Panc1 (cell line): ENCODE measurements around the gene VAMP5. TPM values are rescaled to one million over a fixed set of nuclear protein-coding genes. Genes with fewer than 3 reads are reported as not detected.

Experiments used
- ATAC-seq: fragments of 200-7000 bp; cut with Tn5 transposase; 2 replicates; pipeline ENCODE4 v1.9.1; 2020; ENCODE audit warnings: mild to moderate bottlenecking, moderate library complexity
- BruUV-seq: library from RNA; stranded (reverse); fragments of 400-500 nt; replicated peaks from 2 replicates; lab custom pipeline; 2021; lab: Mats Ljungman, UMichigan
- CTCF ChIA-PET: fragments of 300-600 bp; sonication (Branson Sonifier 250); formaldehyde crosslinking; loops from one replicate; lab custom pipeline; 2022; ENCODE audit warnings: antibody characterized with exemption; lab: Charles Lee
- POLR2A ChIA-PET: fragments of 300-600 bp; sonication (Branson Sonifier 250); formaldehyde crosslinking; loops from one replicate; lab custom pipeline; 2022; ENCODE audit warnings: antibody characterized with exemption; lab: Charles Lee
- DNase-seq: peaks from one replicate; pipeline ENCODE4 v3.0.0-alpha.2; 2010; ENCODE audit warnings: low read depth, low spot score
- H3K27ac ChIP-seq: 2 replicates; pipeline ENCODE4 v1.5.1; 2011; ENCODE audit warnings: mild to moderate bottlenecking, low read length, inconsistent platforms
- H3K27me3 ChIP-seq: fragments of 200-500 bp; sonication (Bioruptor generic); 2 replicates; pipeline ENCODE4 v1.6.0; 2014; ENCODE audit warnings: low read length, inconsistent platforms; ENCODE audit not compliant: control insufficient read depth, insufficient read depth
- H3K36me3 ChIP-seq: fragments of 200-500 bp; sonication (Bioruptor generic); 2 replicates; pipeline ENCODE4 v1.5.1; 2014; ENCODE audit warnings: inconsistent platforms, mild to moderate bottlenecking, low read length, moderate library complexity; ENCODE audit not compliant: control insufficient read depth, insufficient read depth
- H3K4me1 ChIP-seq: 2 replicates; pipeline ENCODE4 v1.5.1; 2011; ENCODE audit warnings: inconsistent platforms, mild to moderate bottlenecking, low read length, moderate library complexity; ENCODE audit not compliant: control insufficient read depth, insufficient read depth
- H3K4me3 ChIP-seq, 2 experiments: 2 replicates each; pipeline ENCODE4 v1.5.1; 2011 to 2012; ENCODE audit warnings: low read depth in 2 of 2, low read length in 2 of 2, mild to moderate bottlenecking in 2 of 2, inconsistent platforms in 1 of 2, moderate library complexity in 1 of 2
- H3K9me3 ChIP-seq: fragments of 200-500 bp; sonication (Bioruptor generic); 2 replicates; pipeline ENCODE4 v1.5.1; 2014; ENCODE audit warnings: low read depth, mild to moderate bottlenecking, inconsistent platforms, low read length, moderate library complexity; ENCODE audit not compliant: control insufficient read depth, insufficient read depth
- CTCF ChIP-seq: fragments of 450-650 bp; IDR thresholded peaks from 2 replicates; pipeline ENCODE4 v1.5.1; 2017; ENCODE audit warnings: mild to moderate bottlenecking
- POLR2AphosphoS5 ChIP-seq: IDR thresholded peaks from 2 replicates; pipeline ENCODE4 v1.6.1; 2012; ENCODE audit warnings: mild to moderate bottlenecking, low read depth, low read length, moderate library complexity
- REST ChIP-seq, 2 experiments: IDR thresholded peaks; 2 replicates each; pipeline ENCODE4 v1.6.1; 2011 to 2012; ENCODE audit warnings: low read depth in 2 of 2, control low read depth in 1 of 2, low read length in 1 of 2, mild to moderate bottlenecking in 1 of 2, moderate library complexity in 1 of 2; ENCODE audit not compliant: insufficient read depth in 1 of 2
- SIN3A ChIP-seq: IDR thresholded peaks from 2 replicates; pipeline ENCODE4 v1.6.1; 2012; ENCODE audit warnings: low read depth, mild to moderate bottlenecking, low read length, moderate library complexity, borderline replicate concordance; ENCODE audit not compliant: insufficient read depth
- TCF7L2 ChIP-seq: IDR thresholded peaks from 2 replicates; pipeline ENCODE4 v1.6.1; 2011; ENCODE audit warnings: mild to moderate bottlenecking, low read depth, low read length, inconsistent platforms
- in situ Hi-C: cut with HindIII; loops from 2 replicates; pipeline ENCODE4 v1.10.0; 2016; ENCODE audit warnings: low sequenced_read_pairs, low pct_unique_long_range_greater_than_20kb
- intact Hi-C: fragments of 100-400 bp; cut with micrococcal nuclease; formaldehyde crosslinking; loops from one replicate; pipeline ENCODE4 v1.10.0; 2022; ENCODE audit not compliant: unreplicated experiment
- total RNA-seq: library from RNA; stranded (reverse); gene quantifications from one replicate; pipeline ENCODE4 v1.2.1, GENCODE V29; 2021; ENCODE audit not compliant: unreplicated experiment

Gene VAMP5
- total RNA-seq, 1 experiment from 2014 or later = 21.3 TPM

- POLR2A ChIA-PET = interaction anchor here (0.5 to 0.6 kb wide), 2 partner anchors 97 to 236 kb away, joined by 3 to 8 read pairs; no protein-coding TSS in a partner anchor
- peaks cover 21% of the 10 kb centered on the region for H3K36me3 ChIP-seq
- TF ChIP-seq SIN3A = peak; percentile 4; the same call in 1 of the 2 replicates
- no peak for TF ChIP-seq CTCF
- peak; percentile 64 for TF ChIP-seq POLR2AphosphoS5
- peak; percentile 51; the same call in 1 of the 2 replicates for TF ChIP-seq TCF7L2
- no peak for TF ChIP-seq REST (IDR thresholded peaks at IDR 0.05; ENCODE audit: insufficient read depth in 1 of 2, low read depth in 2 of 2, low read length in 1 of 2)
Measured at GRCh38 chr2:85547089-85547858, 37.0 kb upstream of the VAMP5 start.

GRCh38 chr2:85547859-85548607 is 36.2 kb upstream of the VAMP5 start:
- DNase-seq = no peak
- ATAC-seq = peak; percentile 7
- in situ Hi-C loops (loop anchor here (25.0 kb wide), 1 partner anchor 136 kb away; the partner anchor contains the start of genes CAPG and SH2D6), intact Hi-C loops (loop anchor here (2.0 kb wide), 1 partner anchor 127 kb away; no protein-coding TSS in a partner anchor)
- TF ChIP-seq SIN3A (peak; percentile 61; the same call in 1 of the 2 replicates), TCF7L2 (no peak), REST (IDR thresholded peaks at IDR 0.05; ENCODE audit: insufficient read depth in 1 of 2, low read depth in 2 of 2, low read length in 1 of 2) (no peak), POLR2AphosphoS5 (peak; percentile 91)
- no TSS peak for BruUV-seq
- POLR2A ChIA-PET = interaction anchor here (0.5 to 1.5 kb wide), 8 partner anchors 13 to 403 kb away, joined by 3 to 10 read pairs (median 4); no protein-coding TSS in a partner anchor
- Histone ChIP-seq H3K4me1 (peaks cover 86% of the 10 kb centered on the region), H3K27ac (peak overlapping the region; percentile 100), H3K4me3 (no peak overlapping the region), H3K36me3 (peaks cover 16% of the 10 kb centered on the region), H3K27me3 (no peaks in the 10 kb centered on the region), H3K9me3 (no peaks in the 10 kb centered on the region)
- CTCF ChIA-PET = interaction anchor here (0.7 to 1.0 kb wide), 2 partner anchors 41 to 127 kb away, joined by 3 to 4 read pairs; no protein-coding TSS in a partner anchor

More at GRCh38 chr2:85547089-85547858, 37.0 kb upstream of the VAMP5 start:
- peak; percentile 38 for ATAC-seq
- no peak overlapping the region for H3K4me3 ChIP-seq
- peak overlapping the region; percentile 100 for H3K27ac ChIP-seq
- intact Hi-C loops = loop anchor here (2.0 kb wide), 1 partner anchor 126 kb away; no protein-coding TSS in a partner anchor
- CTCF ChIA-PET = no interaction called here
- H3K9me3 ChIP-seq = no peaks in the 10 kb centered on the region
- no peaks in the 10 kb centered on the region for H3K27me3 ChIP-seq
- in situ Hi-C loops = loop anchor here (25.0 kb wide), 1 partner anchor 135 kb away; the partner anchor contains the start of genes CAPG and SH2D6
- H3K4me1 ChIP-seq = peaks cover 89% of the 10 kb centered on the region
- no peak for DNase-seq
- no TSS peak for BruUV-seq
